HepG2 (cell line): ENCODE results near the gene COQ4. TPM values are rescaled to one million over a fixed set of nuclear protein-coding genes. Genes with fewer than 3 reads are reported as not detected.

Experiments
- ATF1 ChIP-seq: IDR thresholded peaks from 2 replicates; pipeline ENCODE4 v1.6.1; 2016; ENCODE audit warnings: mild to moderate bottlenecking, control low read depth
- FOXM1 ChIP-seq: sonication (generic); formaldehyde crosslinking; IDR thresholded peaks from 2 replicates; pipeline ENCODE4 v1.5.0; 2020; ENCODE audit warnings: missing genetic modification reagents
- HDAC2 ChIP-seq: sonication (generic); formaldehyde crosslinking; IDR thresholded peaks from 2 replicates; pipeline ENCODE4 v1.4.0; 2020; ENCODE audit warnings: missing genetic modification reagents
- HMGXB4 ChIP-seq, 2 experiments: sonication (generic) in 1 of 2; formaldehyde crosslinking in 1 of 2; IDR thresholded peaks; 2 replicates each; pipeline versions ENCODE4 v1.4.0 to v1.6.1; 2018 to 2020; ENCODE audit warnings: missing genetic modification reagents in 2 of 2, borderline replicate concordance in 1 of 2, low read depth in 1 of 2, mild to moderate bottlenecking in 1 of 2, missing biosample characterization in 1 of 2
- PAXIP1 ChIP-seq: sonication (generic); formaldehyde crosslinking; conservative IDR thresholded peaks from 2 replicates; pipeline ENCODE4 v1.4.0; 2020; ENCODE audit warnings: mild to moderate bottlenecking, missing genetic modification reagents, moderate library complexity
- POLR2A ChIP-seq, 2 experiments: IDR thresholded peaks; 2 replicates each; pipeline ENCODE4 v1.6.1; 2011; ENCODE audit warnings: low read depth in 2 of 2, low read length in 2 of 2, mild to moderate bottlenecking in 1 of 2, moderate library complexity in 1 of 2; ENCODE audit not compliant: insufficient read depth in 1 of 2
- POLR2G ChIP-seq: fragments of 200-400 bp; formaldehyde crosslinking; IDR thresholded peaks from 2 replicates; pipeline ENCODE4 v1.6.1; 2018; ENCODE audit warnings: mild to moderate bottlenecking, low read depth, low read length, moderate library complexity
- SIN3A ChIP-seq: IDR thresholded peaks from 2 replicates; pipeline ENCODE4 v1.6.1; 2011; ENCODE audit warnings: low read depth, mild to moderate bottlenecking, control low read depth, low read length, borderline replicate concordance
- SRSF1 ChIP-seq: fragments of 200-400 bp; formaldehyde crosslinking; optimal IDR thresholded peaks from 2 replicates; pipeline ENCODE3; 2017; ENCODE audit warnings: mild to moderate bottlenecking, low read depth, low read length, moderate library complexity
- ZNF275 ChIP-seq: sonication (generic); formaldehyde crosslinking; IDR thresholded peaks from 2 replicates; pipeline ENCODE4 v1.8.0; 2022; ENCODE audit warnings: missing genetic modification reagents, mild to moderate bottlenecking, inconsistent platforms, borderline replicate concordance
- ZNF318 ChIP-seq: sonication (generic); formaldehyde crosslinking; IDR thresholded peaks from 2 replicates; pipeline ENCODE4 v1.4.0; 2020; ENCODE audit warnings: mild to moderate bottlenecking, missing genetic modification reagents
- ZNF841 ChIP-seq: sonication (generic); formaldehyde crosslinking; IDR thresholded peaks from 2 replicates; pipeline ENCODE4 v1.8.1; 2023; ENCODE audit warnings: missing genetic modification reagents, borderline replicate concordance
- polyA plus RNA-seq, 8 experiments: library from polyadenylated mRNA; depleted of rRNA in 3 of 8; stranded (reverse) in 7 of 8; unstranded in 1 of 8; fragments of >200 nt; fragmentation: Illumina TruSeq in 4 of 8; extraction: Trizol in 4 of 8; gene quantifications; 2 replicates each; pipeline versions ENCODE4 v1.2.1 to v1.2.3, GENCODE V29; 2011 to 2016; ENCODE audit warnings: low read depth in 4 of 8, missing spikeins in 1 of 8, mixed read lengths in 1 of 8; ENCODE audit not compliant: insufficient read depth in 1 of 8
- total RNA-seq, 5 experiments: library from RNA; depleted of rRNA; stranded (reverse); fragments of >200 nt; fragmentation: Illumina TruSeq; extraction: Trizol; gene quantifications; 2 replicates each; pipeline ENCODE4 v1.2.3, GENCODE V29; 2016; ENCODE audit warnings: low read depth in 1 of 5

COQ4 gene
- total and polyA plus RNA-seq, 2 of the 13 experiments (the other 11 are each of a cell fraction or from before 2014, with no cell fraction given): 26.1 to 36.0 TPM

GRCh38 chr9:128370752-128371629, 48.4 kb downstream of the COQ4 start, which contains the start of gene URM1 (continued):
- peak; percentile 56; the same call in 1 of the 2 replicates for TF ChIP-seq ATF1 (CRISPR knock-in tag)
- TF ChIP-seq SRSF1: peak; percentile 54
- TF ChIP-seq ZNF841 (CRISPR knock-in tag): no peak
- TF ChIP-seq PAXIP1: no peak; the same call in 1 of the 2 replicates
- peak; percentile 55 for TF ChIP-seq HDAC2
- no peak for TF ChIP-seq ZNF318 (CRISPR knock-in tag)
- peak in 1 of 2 experiments; percentile 40; a peak in 1 of 4 replicates for TF ChIP-seq HMGXB4 (CRISPR knock-in tag; IDR thresholded peaks at IDR 0.05; ENCODE audit: borderline replicate concordance in 1 of 2, low read depth in 1 of 2)
- TF ChIP-seq POLR2A (IDR thresholded peaks at IDR 0.05; ENCODE audit: insufficient read depth in 1 of 2, low read depth in 2 of 2, low read length in 2 of 2): peak; percentile 75 to 90
- no peak for TF ChIP-seq FOXM1 (CRISPR knock-in tag)
- 0 out of 2 replicates have a peak, but pooled peaks have one; percentile 8 for TF ChIP-seq ZNF275 (CRISPR knock-in tag)
- TF ChIP-seq SIN3A: peak; percentile 44; the same call in 1 of the 2 replicates
- TF ChIP-seq POLR2G: peak; percentile 91
